Type B pancreatic cell (in vitro differentiated cells): ENCODE measurements around the gene EPN1. TPM values are rescaled to one million over a fixed set of nuclear protein-coding genes. Genes with fewer than 3 reads are reported as not detected.

Experiments used
- DNase-seq: peaks from one replicate; pipeline ENCODE4 v3.0.0; 2021; ENCODE audit warnings: mixed read lengths; ENCODE audit not compliant: unreplicated experiment; ENCODE audit errors: extremely low spot score
- H3K27ac Mint-ChIP-seq: 2 replicates; pipeline ENCODE4 v1.8.0; 2021; ENCODE audit warnings: mild to moderate bottlenecking, mixed read lengths
- H3K27me3 Mint-ChIP-seq: 2 replicates; pipeline ENCODE4 v1.8.0; 2021; ENCODE audit warnings: mixed read lengths
- H3K36me3 Mint-ChIP-seq: 2 replicates; pipeline ENCODE4 v1.8.0; 2021; ENCODE audit warnings: mixed read lengths
- H3K4me1 Mint-ChIP-seq: one replicate; pipeline ENCODE4 v1.8.0; 2021; ENCODE audit warnings: mixed read lengths; ENCODE audit not compliant: unreplicated experiment
- H3K4me3 Mint-ChIP-seq: 2 replicates; pipeline ENCODE4 v1.8.0; 2021; ENCODE audit warnings: mild to moderate bottlenecking, mixed read lengths
- H3K9me3 Mint-ChIP-seq: 2 replicates; pipeline ENCODE4 v1.8.0; 2021; ENCODE audit warnings: mixed read lengths
- total RNA-seq: library from RNA; stranded (reverse); gene quantifications from 2 replicates; pipeline ENCODE4 v1.2.1, GENCODE V29; 2021; ENCODE audit warnings: low replicate concordance
- TF ChIP-seq, protein P1 (sequence below): fragments of 200-600 bp; sonication (generic); conservative IDR thresholded peaks from 2 replicates; pipeline ENCODE4 v1.5.0; 2021; ENCODE audit warnings: antibody characterized with exemption, mild to moderate bottlenecking

Gene EPN1
- total RNA-seq, 1 donor from 2014 or later = 121 TPM

DNA sequence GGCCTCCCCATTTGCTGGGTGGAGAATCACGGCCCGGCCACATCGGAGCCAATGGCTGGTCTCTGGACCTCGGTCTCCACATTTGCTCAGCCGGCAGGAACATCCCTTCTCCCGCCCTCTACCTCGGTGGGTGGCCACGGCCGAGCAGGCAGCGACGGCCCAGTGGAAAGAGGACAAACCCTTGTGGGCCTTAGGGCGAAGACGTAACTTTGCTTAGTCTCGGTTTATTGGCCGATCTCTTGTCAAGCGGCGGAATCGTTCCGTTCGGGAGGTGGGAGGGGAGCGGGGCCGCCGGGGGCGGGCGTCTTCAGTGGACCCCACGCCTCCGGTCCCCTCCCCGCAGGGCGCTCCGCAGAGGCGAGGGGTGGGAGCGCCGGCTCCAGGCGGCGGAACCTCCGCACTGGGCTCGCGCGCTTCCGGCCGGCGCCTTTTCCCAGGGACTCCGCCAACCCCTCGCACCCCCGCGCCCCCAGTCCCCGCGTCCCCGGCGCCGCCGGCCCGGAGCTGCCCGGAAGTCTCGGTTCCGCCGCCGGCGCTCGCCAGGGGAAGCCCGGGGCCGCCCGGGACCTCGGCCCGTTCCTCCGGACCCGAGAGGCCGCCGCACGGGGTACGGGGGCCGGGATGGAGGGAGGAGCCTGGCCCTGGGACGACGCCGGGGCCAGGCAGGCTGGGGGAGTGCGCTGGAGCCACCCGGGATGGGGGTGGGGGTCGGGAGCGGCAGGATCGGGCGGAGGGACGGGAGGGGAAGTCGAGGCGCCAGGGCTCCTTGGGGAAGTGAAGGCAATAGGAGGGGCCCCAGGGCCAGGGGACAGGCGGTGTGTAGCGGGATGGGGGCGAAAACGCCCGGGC, 34.2 kb upstream of the EPN1 start, which contains the start of gene ZNF580:
Gene ZNF580, plus strand, starts transcription at position 426 of the 849 bp plus-strand sequence. CDS start 1,507 bp downstream, outside the sequence.
- Mint-ChIP-seq H3K4me3 (peak within 1 kb of the TSS; percentile 94), H3K4me1 (peaks cover 34% of the 10 kb centered on the region), H3K27ac (peak within 1 kb of the TSS; percentile 91), H3K9me3 (no peaks in the 10 kb centered on the region), H3K36me3 (peaks cover 21% of the 10 kb centered on the region), H3K27me3 (peaks cover 5% of the 10 kb centered on the region)
- no peak for DNase-seq
- TF ChIP-seq, protein P1, sequence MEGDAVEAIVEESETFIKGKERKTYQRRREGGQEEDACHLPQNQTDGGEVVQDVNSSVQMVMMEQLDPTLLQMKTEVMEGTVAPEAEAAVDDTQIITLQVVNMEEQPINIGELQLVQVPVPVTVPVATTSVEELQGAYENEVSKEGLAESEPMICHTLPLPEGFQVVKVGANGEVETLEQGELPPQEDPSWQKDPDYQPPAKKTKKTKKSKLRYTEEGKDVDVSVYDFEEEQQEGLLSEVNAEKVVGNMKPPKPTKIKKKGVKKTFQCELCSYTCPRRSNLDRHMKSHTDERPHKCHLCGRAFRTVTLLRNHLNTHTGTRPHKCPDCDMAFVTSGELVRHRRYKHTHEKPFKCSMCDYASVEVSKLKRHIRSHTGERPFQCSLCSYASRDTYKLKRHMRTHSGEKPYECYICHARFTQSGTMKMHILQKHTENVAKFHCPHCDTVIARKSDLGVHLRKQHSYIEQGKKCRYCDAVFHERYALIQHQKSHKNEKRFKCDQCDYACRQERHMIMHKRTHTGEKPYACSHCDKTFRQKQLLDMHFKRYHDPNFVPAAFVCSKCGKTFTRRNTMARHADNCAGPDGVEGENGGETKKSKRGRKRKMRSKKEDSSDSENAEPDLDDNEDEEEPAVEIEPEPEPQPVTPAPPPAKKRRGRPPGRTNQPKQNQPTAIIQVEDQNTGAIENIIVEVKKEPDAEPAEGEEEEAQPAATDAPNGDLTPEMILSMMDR = no peak

DNA sequence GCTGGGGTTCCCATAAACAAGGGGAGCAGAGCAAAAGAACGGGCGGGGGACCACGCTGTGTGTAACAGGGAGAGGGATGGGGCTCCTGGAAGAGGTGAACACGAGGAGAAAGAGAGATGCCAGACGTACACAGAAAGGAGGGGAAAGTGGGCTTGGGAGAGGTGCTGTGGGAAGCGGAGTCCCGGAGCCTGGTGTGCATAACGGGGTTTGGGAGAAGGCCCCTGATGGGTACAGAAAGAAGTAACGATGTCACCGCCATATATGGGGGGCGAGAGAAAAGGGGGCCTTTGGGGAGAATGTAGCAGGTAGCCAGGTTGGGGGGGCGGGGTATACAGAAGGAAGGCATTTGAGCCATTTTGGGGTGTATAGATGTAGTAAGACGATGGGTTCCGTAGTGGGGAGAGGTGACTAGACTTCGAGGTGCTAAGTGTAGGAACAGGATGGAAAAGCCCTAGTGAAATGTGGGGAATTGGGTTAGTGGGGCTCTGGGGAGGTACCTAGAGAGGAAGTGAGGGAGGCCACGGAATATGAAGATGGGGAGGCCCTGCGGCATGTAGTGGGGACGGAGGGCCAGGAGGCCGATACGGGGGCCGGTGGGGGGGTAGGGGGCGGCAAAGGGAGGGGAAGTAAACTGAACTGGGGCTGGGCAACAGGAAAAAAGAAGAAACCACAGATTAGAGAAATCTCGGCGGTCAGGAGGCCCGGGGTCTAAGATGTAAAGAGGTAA, 33.4 kb upstream of the EPN1 start:
- no peak for DNase-seq
- Mint-ChIP-seq H3K27me3 (peaks cover 5% of the 10 kb centered on the region), H3K4me3 (peak overlapping the region; percentile 94), H3K27ac (peak overlapping the region; percentile 87), H3K36me3 (peaks cover 17% of the 10 kb centered on the region), H3K4me1 (peaks cover 26% of the 10 kb centered on the region), H3K9me3 (no peaks in the 10 kb centered on the region)
- TF ChIP-seq, protein P1 = no peak

DNA sequence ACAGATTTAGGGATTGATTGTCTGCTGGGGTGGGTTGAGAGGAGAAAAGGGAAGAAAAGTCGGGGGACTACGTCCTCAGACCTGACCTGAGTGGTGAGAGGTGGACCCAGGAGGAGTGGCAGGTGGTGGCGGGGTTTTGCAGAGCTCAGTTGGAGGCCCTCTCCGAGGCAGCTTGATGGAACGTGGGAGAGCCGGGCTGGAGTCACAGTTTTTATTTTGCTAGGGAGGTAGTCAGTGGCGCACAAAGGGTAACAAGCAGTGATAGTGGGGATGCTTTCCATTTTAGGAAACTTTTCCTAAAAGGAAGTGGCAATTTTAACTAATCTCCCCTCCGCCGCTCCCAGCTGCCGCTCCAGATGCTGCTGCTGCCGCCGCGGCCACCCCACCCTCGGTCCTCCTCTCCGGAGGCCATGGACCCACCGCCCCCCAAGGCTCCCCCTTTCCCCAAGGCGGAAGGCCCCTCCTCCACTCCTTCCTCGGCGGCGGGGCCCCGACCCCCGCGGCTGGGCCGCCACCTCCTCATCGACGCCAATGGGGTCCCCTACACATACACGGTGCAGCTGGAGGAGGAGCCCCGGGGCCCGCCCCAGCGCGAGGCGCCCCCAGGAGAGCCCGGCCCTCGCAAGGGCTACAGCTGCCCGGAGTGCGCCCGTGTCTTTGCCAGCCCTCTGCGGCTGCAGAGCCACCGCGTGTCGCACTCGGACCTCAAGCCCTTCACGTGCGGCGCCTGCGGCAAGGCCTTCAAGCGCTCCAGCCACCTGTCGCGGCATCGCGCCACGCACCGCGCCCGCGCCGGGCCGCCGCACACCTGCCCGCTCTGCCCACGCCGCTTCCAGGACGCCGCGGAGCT, 32.6 kb upstream of the EPN1 start:
- Mint-ChIP-seq H3K27ac (peak overlapping the region; percentile 96), H3K4me1 (peaks cover 31% of the 10 kb centered on the region), H3K4me3 (peak overlapping the region; percentile 96), H3K27me3 (peaks cover 5% of the 10 kb centered on the region), H3K36me3 (peaks cover 17% of the 10 kb centered on the region), H3K9me3 (no peaks in the 10 kb centered on the region)
- TF ChIP-seq, protein P1 = no peak
- DNase-seq = no peak

DNA sequence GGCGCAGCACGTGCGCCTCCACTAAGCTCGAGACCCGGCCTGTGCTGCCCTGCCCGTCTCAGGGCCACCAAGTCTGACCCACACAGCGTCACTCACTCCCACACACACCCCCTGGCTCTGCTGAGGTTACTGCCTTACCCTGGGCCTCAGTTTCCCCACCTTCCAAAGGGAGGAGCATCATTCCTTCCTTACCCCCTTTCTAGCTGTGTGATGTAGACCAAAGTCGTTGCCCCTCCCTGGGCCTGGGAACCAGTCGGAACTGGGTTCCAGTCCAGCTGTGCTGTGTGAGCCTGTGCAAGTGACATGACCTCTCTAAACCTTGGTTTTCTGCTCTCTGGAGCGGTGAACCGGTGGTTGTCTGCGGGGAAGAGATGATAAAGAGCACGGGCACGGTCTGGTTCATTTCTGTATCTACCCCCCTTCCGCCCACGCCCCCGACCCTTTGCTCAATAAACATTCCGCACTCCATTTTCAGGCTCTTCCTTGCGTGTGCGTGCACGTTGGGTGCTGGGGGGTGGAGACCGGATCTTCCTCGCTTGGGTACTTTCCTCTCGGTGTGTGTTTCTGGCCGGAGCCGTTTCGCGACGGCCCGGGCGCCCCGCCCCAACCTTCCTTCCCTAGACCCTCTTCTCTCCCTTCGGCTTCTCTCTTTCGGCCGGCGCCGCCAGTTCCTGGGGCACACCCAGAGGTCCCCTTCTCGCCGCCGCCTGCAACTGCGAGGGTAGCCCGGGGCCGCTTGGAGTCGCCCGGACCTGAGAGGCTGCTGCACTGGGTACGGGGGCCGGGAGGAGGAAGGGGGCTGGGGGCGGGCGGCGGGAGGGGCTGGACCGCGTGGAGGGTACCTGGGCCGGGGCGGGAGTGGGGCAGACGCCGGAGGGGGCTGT, 31.8 kb upstream of the EPN1 start, which contains the start of gene ZNF581:
Gene ZNF581, plus strand, starts transcription at position 647 of the 884 bp plus-strand sequence. CDS start 923 bp downstream, outside the sequence.
- Mint-ChIP-seq H3K27me3 (peaks cover 5% of the 10 kb centered on the region), H3K27ac (peak within 1 kb of the TSS; percentile 96), H3K9me3 (no peaks in the 10 kb centered on the region), H3K4me3 (peak within 1 kb of the TSS; percentile 96), H3K4me1 (peaks cover 29% of the 10 kb centered on the region), H3K36me3 (peaks cover 12% of the 10 kb centered on the region)
- TF ChIP-seq, protein P1 = no peak
- DNase-seq = peak; percentile 83
